IMR-90 (cell line): ENCODE data around the gene ZNF783.

ENCODE experiments used
- BHLHE40 ChIP-seq: fragments of 150-350 bp; IDR thresholded peaks from 2 replicates; pipeline ENCODE4 v1.6.1; 2016; ENCODE audit warnings: mild to moderate bottlenecking, low read depth, low read length
- CHD1 ChIP-seq: IDR thresholded peaks from 2 replicates; pipeline ENCODE4 v1.6.1; 2012; ENCODE audit warnings: low read depth, low read length, improper control_type of control experiment
- CTCF ChIP-seq: conservative IDR thresholded peaks from 2 replicates; pipeline ENCODE4 v1.5.1; 2012; ENCODE audit warnings: mild to moderate bottlenecking, low read depth, low read length, improper control_type of control experiment
- ELK1 ChIP-seq: fragments of 150-350 bp; IDR thresholded peaks from 2 replicates; pipeline ENCODE4 v1.6.1; 2016; ENCODE audit warnings: low read depth, mild to moderate bottlenecking, low read length, moderate library complexity, borderline replicate concordance
- MAFK ChIP-seq: IDR thresholded peaks from 2 replicates; pipeline ENCODE4 v1.6.1; 2012; ENCODE audit warnings: low read depth, low read length, improper control_type of control experiment
- MAZ ChIP-seq: IDR thresholded peaks from 2 replicates; pipeline ENCODE4 v1.6.1; 2012; ENCODE audit warnings: low read depth, mild to moderate bottlenecking, low read length, improper control_type of control experiment, moderate library complexity, borderline replicate concordance
- POLR2A ChIP-seq: IDR thresholded peaks from 2 replicates; pipeline ENCODE4 v1.6.1; 2012; ENCODE audit warnings: mild to moderate bottlenecking, low read depth, low read length
- RAD21 ChIP-seq: IDR thresholded peaks from 2 replicates; pipeline ENCODE4 v1.6.1; 2012; ENCODE audit warnings: low read length, improper control_type of control experiment
- RCOR1 ChIP-seq: IDR thresholded peaks from 2 replicates; pipeline ENCODE4 v1.6.1; 2012; ENCODE audit warnings: mild to moderate bottlenecking, low read length, improper control_type of control experiment; ENCODE audit not compliant: insufficient replicate concordance
- RFX5 ChIP-seq: IDR thresholded peaks from 2 replicates; pipeline ENCODE4 v1.8.0; 2012; ENCODE audit warnings: low read depth, mild to moderate bottlenecking, low read length, moderate library complexity
- SMC3 ChIP-seq: fragments of 150-350 bp; IDR thresholded peaks from 2 replicates; pipeline ENCODE4 v1.6.1; 2016; ENCODE audit warnings: low read depth, mild to moderate bottlenecking, antibody characterized with exemption, low read length, moderate library complexity
- USF2 ChIP-seq: fragments of 150-350 bp; IDR thresholded peaks from 2 replicates; pipeline ENCODE4 v1.6.1; 2017; ENCODE audit warnings: mild to moderate bottlenecking, antibody characterized with exemption, low read length, low read depth

GRCh38 chr7:149321978-149322541, 60.1 kb downstream of the ZNF783 start:
- TF ChIP-seq CTCF = no peak
- no peak for TF ChIP-seq MAZ
- no peak for TF ChIP-seq RFX5
- no peak for TF ChIP-seq POLR2A
- TF ChIP-seq MAFK = no peak
- no peak for TF ChIP-seq CHD1
- TF ChIP-seq ELK1 = no peak
- TF ChIP-seq RCOR1 = no peak
- no peak for TF ChIP-seq RAD21
- no peak for TF ChIP-seq USF2
- no peak for TF ChIP-seq BHLHE40
- TF ChIP-seq SMC3 = no peak
